Measurements from ENCODE around the gene TSPAN32.

The TSPAN32 gene

DNA sequence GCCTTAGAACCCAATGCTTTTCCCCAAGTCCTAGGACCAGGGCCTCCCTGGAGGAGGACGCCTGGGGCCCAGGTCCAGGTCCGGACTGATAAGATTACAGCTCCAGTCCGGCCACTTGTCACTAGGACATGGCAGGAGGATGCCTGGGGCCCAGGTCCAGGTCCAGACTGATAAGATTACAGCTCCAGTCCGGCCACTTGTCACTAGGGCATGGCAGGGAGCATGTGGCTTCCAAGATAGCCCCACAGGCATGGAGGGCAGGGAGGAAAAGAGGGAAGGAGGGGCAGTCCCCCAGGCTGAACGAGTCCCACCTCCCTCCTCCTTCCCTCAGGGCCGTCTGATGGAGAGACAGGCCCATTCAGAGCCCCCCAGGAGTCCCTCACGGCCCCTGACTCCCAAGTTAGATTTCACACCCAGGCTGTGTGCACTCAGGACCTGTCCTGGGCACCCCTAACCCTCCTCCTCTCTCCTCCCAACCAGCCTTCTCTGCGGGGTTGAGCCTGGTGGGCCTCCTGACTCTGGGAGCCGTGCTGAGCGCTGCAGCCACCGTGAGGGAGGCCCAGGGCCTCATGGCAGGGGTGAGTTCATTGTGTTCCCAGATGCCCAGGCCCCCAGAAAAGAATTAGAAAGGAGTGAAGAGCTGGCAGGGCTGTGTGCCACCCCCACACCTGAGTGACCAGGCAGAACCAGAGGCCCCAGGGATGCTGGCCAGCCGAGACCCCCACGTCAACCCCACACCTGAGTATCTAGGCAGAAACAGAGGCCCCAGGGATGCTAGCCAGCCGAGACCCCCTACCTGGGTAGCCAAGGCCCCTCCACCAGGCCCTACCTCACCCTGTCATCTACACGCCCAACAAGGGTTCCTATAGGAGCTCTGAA is 2.1 kb downstream of the TSPAN32 start:
- TF ChIP-seq, protein P1, sequence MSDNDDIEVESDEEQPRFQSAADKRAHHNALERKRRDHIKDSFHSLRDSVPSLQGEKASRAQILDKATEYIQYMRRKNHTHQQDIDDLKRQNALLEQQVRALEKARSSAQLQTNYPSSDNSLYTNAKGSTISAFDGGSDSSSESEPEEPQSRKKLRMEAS (IDR thresholded peaks at IDR 0.05): no peak

DNA sequence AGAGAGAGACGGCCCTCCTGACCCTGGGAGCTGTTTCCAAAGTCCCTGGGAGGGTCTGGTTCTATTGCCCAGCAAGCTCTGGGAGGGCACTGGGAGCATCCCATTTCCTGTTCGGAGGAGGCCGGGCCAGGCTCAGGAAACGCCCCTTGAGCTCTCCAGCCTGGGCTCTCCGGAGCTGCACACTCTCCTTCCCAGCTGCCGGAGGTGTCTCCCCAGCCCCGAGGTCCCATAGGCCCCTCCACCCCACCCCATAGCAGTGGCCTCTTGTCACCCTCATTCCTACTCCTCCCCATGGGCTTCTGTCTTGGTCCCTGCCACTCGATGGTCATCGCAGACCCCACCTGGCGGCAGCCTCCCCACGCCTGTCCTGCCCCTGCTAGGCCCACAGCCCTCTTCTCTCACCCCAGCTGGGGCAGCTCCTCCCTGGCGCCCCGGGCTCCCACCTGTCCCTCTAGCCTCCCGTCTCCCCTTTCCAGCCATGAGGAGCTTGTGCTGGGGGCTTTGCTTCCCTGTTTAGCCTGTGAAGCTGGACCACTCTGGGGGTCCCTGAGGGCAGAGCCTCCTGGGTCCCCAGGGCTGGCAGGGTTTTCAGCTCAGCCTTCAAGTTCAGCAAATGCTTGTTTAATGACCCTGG is 2.8 kb downstream of the TSPAN32 start:
- TF ChIP-seq, protein P1 (IDR thresholded peaks at IDR 0.05): no peak
- TF ChIP-seq TEAD4 (IDR thresholded peaks at IDR 0.05) (no peak), EGR1 (IDR thresholded peaks at IDR 0.05) (no peak), CREB1 (IDR thresholded peaks at IDR 0.05; ENCODE audit: low read depth) (no peak), YY1 (IDR thresholded peaks at IDR 0.05; ENCODE audit: low read depth) (no peak), EP300 (IDR thresholded peaks at IDR 0.05; ENCODE audit: borderline replicate concordance) (no peak), RAD21 (IDR thresholded peaks at IDR 0.05; ENCODE audit: low read depth) (no peak), FOXM1 (IDR thresholded peaks at IDR 0.05; ENCODE audit: borderline replicate concordance, low read depth) (no peak), TCF12 (IDR thresholded peaks at IDR 0.05; ENCODE audit: low read depth) (no peak), TAF1 (IDR thresholded peaks at IDR 0.05; ENCODE audit: low read depth) (no peak), ZBTB7A (IDR thresholded peaks at IDR 0.05; ENCODE audit: low read depth) (no peak), NFIC (IDR thresholded peaks at IDR 0.05) (no peak), CEBPB (IDR thresholded peaks at IDR 0.05) (no peak)
- TF ChIP-seq, protein P2, sequence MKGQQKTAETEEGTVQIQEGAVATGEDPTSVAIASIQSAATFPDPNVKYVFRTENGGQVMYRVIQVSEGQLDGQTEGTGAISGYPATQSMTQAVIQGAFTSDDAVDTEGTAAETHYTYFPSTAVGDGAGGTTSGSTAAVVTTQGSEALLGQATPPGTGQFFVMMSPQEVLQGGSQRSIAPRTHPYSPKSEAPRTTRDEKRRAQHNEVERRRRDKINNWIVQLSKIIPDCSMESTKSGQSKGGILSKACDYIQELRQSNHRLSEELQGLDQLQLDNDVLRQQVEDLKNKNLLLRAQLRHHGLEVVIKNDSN (IDR thresholded peaks at IDR 0.05): no peak
- TF ChIP-seq, protein P3, sequence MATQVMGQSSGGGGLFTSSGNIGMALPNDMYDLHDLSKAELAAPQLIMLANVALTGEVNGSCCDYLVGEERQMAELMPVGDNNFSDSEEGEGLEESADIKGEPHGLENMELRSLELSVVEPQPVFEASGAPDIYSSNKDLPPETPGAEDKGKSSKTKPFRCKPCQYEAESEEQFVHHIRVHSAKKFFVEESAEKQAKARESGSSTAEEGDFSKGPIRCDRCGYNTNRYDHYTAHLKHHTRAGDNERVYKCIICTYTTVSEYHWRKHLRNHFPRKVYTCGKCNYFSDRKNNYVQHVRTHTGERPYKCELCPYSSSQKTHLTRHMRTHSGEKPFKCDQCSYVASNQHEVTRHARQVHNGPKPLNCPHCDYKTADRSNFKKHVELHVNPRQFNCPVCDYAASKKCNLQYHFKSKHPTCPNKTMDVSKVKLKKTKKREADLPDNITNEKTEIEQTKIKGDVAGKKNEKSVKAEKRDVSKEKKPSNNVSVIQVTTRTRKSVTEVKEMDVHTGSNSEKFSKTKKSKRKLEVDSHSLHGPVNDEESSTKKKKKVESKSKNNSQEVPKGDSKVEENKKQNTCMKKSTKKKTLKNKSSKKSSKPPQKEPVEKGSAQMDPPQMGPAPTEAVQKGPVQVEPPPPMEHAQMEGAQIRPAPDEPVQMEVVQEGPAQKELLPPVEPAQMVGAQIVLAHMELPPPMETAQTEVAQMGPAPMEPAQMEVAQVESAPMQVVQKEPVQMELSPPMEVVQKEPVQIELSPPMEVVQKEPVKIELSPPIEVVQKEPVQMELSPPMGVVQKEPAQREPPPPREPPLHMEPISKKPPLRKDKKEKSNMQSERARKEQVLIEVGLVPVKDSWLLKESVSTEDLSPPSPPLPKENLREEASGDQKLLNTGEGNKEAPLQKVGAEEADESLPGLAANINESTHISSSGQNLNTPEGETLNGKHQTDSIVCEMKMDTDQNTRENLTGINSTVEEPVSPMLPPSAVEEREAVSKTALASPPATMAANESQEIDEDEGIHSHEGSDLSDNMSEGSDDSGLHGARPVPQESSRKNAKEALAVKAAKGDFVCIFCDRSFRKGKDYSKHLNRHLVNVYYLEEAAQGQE (IDR thresholded peaks at IDR 0.05; ENCODE audit: low read depth): no peak

DNA sequence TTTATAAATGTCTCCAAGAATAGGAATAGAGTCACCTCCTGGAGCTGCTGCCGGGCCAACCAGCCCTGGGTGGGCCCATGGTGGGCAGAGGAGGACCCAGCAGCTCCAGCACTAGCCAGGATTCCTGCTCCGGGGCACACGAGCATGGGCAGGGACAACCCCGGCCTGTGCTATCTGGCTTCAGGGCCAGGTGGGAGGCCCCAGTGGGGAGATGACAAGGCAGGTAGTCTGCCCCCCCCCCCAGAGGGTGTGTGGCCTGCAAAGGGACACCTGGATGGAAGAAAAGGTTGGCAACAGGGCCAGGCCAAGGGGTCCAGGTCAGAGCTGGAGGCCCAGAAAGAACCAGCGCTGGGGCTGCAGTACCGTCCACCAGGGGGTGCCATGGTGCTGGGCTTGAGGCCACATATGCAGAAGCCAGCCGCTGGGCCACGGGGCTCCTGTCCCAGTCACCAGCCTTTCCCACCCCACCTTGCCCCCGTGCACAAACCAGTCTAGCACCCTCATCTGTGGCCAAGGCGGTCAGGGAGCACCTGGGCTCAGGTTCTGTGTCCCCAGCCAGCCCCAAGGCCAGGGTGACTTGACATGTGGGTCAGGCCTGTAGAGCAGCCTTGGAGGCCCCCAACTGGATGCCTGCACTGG is 3.4 kb downstream of the TSPAN32 start:
- TF ChIP-seq RAD21 (IDR thresholded peaks at IDR 0.05; ENCODE audit: low read depth) (peak; percentile 94), ZBTB7A (IDR thresholded peaks at IDR 0.05; ENCODE audit: low read depth) (no peak), FOXM1 (IDR thresholded peaks at IDR 0.05; ENCODE audit: borderline replicate concordance, low read depth) (no peak), TEAD4 (IDR thresholded peaks at IDR 0.05) (no peak), EP300 (IDR thresholded peaks at IDR 0.05; ENCODE audit: borderline replicate concordance) (no peak)

DNA sequence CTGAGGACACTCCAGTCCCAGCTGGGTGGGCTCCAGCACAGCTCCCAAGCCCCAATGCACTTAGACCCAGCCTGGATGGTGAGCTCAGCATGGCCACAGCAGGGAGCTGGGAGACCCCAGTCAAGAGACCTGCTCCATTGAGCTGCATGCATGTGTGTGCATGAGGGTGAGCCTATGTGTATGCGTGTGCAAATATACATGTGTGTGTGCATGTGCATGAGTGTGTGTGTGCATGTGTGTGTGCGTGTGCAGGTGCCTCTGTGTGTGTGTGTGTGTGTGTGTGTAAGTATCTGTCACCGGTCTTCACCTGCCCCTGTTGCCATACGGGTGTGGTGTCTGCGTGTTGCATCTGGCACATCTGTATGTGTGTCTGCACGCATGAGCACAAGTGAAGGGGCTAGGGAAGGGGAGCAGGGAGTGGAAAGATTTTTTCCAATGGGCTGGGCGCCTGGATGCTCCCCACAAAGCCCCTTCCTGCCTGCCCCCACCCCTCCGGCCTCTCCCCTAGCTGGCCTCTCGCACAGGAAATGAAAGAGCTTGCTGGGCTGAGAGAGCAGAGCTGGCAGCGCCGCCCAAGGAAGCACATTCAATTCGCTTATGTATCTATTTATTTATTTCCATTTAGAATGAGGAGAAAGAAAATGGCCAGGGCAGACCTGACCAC is 4.1 kb downstream of the TSPAN32 start:
- no peak for TF ChIP-seq CREB1 (IDR thresholded peaks at IDR 0.05; ENCODE audit: low read depth)

- TF ChIP-seq CREB1 (IDR thresholded peaks at IDR 0.05; ENCODE audit: low read depth): no peak
- TF ChIP-seq, protein P2 (IDR thresholded peaks at IDR 0.05): no peak
- no peak for TF ChIP-seq TAF1 (IDR thresholded peaks at IDR 0.05; ENCODE audit: low read depth)
- TF ChIP-seq, protein P3 (IDR thresholded peaks at IDR 0.05; ENCODE audit: low read depth): no peak
- TF ChIP-seq ZBTB7A (IDR thresholded peaks at IDR 0.05; ENCODE audit: low read depth): no peak
- no peak for TF ChIP-seq TCF12 (IDR thresholded peaks at IDR 0.05; ENCODE audit: low read depth)
- no peak for TF ChIP-seq YY1 (IDR thresholded peaks at IDR 0.05; ENCODE audit: low read depth)
- no peak for TF ChIP-seq TEAD4 (IDR thresholded peaks at IDR 0.05)
- no peak for TF ChIP-seq CEBPB (IDR thresholded peaks at IDR 0.05)
- TF ChIP-seq FOXM1 (IDR thresholded peaks at IDR 0.05; ENCODE audit: borderline replicate concordance, low read depth): no peak
- TF ChIP-seq EP300 (IDR thresholded peaks at IDR 0.05; ENCODE audit: borderline replicate concordance): no peak
Measured at GRCh38 chr11:2306452-2306823, 4.6 kb downstream of the TSPAN32 start.

Data from Ishikawa (cell line).